Neural progenitor cell (in vitro differentiated cells): ENCODE data around the gene CDH13. TPM values are rescaled to one million over a fixed set of nuclear protein-coding genes. Genes with fewer than 3 reads are reported as not detected.

Experiments used
- DNase-seq: peaks from one replicate; pipeline ENCODE4 v3.0.0-alpha.2; 2016; ENCODE audit warnings: low spot score
- H2AFZ ChIP-seq: fragments of 200-600 bp; sonication (generic); replicated peaks from 2 replicates; pipeline ENCODE4 v1.6.1; 2016; ENCODE audit warnings: antibody characterized with exemption
- H3F3A ChIP-seq: fragments of 200-600 bp; sonication (generic); 2 replicates; pipeline ENCODE4 v1.6.1; 2016; ENCODE audit warnings: antibody characterized with exemption, low read depth
- H3K27ac ChIP-seq: fragments of 200-600 bp; sonication (generic); 2 replicates; pipeline ENCODE4 v1.5.1; 2016; ENCODE audit warnings: mild to moderate bottlenecking
- H3K27me3 ChIP-seq: fragments of 200-600 bp; sonication (generic); 2 replicates; pipeline ENCODE4 v1.6.1; 2016; ENCODE audit warnings: mild to moderate bottlenecking, moderate library complexity
- H3K36me3 ChIP-seq: fragments of 200-600 bp; sonication (generic); 2 replicates; pipeline ENCODE4 v1.5.1; 2016
- H3K4me1 ChIP-seq: fragments of 200-600 bp; sonication (generic); 2 replicates; pipeline ENCODE4 v1.6.1; 2016; ENCODE audit warnings: mixed run types
- H3K4me2 ChIP-seq: fragments of 200-600 bp; sonication (generic); 2 replicates; pipeline ENCODE4 v1.6.1; 2016
- H3K4me3 ChIP-seq: fragments of 200-600 bp; sonication (generic); 2 replicates; pipeline ENCODE4 v1.5.1; 2016
- H3K79me2 ChIP-seq: fragments of 200-600 bp; sonication (generic); 2 replicates; pipeline ENCODE4 v1.6.1; 2016; ENCODE audit warnings: low read depth
- H3K9ac ChIP-seq: fragments of 200-600 bp; sonication (generic); 2 replicates; pipeline ENCODE4 v1.6.1; 2016
- H3K9me3 ChIP-seq: fragments of 200-600 bp; sonication (generic); 2 replicates; pipeline ENCODE4 v1.5.1; 2016; ENCODE audit warnings: low read depth
- H4K20me1 ChIP-seq: fragments of 200-600 bp; sonication (generic); 2 replicates; pipeline ENCODE4 v1.6.1; 2016; ENCODE audit warnings: low read depth
- H3K27ac Mint-ChIP-seq: 3 replicates; pipeline ENCODE4 v1.8.0; 2021; ENCODE audit warnings: mixed read lengths
- H3K27me3 Mint-ChIP-seq: 2 replicates; pipeline ENCODE4 v1.8.0; 2022; ENCODE audit warnings: low read depth, mild to moderate bottlenecking, inconsistent platforms, moderate library complexity, mixed read lengths; ENCODE audit not compliant: insufficient read depth
- H3K36me3 Mint-ChIP-seq: 3 replicates; pipeline ENCODE4 v1.8.0; 2021; ENCODE audit warnings: mixed read lengths
- H3K4me1 Mint-ChIP-seq: 3 replicates; pipeline ENCODE4 v1.8.0; 2021; ENCODE audit warnings: mixed read lengths
- H3K4me3 Mint-ChIP-seq: 3 replicates; pipeline ENCODE4 v1.8.0; 2021; ENCODE audit warnings: mild to moderate bottlenecking, moderate library complexity, mixed read lengths
- H3K9me3 Mint-ChIP-seq: 3 replicates; pipeline ENCODE4 v1.8.0; 2020; ENCODE audit warnings: mixed read lengths
- CTCF ChIP-seq: fragments of 200-600 bp; sonication (generic); IDR thresholded peaks from 2 replicates; pipeline ENCODE4 v1.5.1; 2017; ENCODE audit warnings: antibody characterized with exemption, mild to moderate bottlenecking
- EZH2 ChIP-seq: fragments of 200-600 bp; sonication (generic); IDR thresholded peaks from 2 replicates; pipeline ENCODE4 v1.6.1; 2017; ENCODE audit warnings: antibody characterized with exemption, mild to moderate bottlenecking, moderate library complexity
- EZH2phosphoT487 ChIP-seq: fragments of 200-600 bp; sonication (generic); IDR thresholded peaks from 2 replicates; pipeline ENCODE4 v1.6.1; 2017; ENCODE audit warnings: antibody characterized with exemption
- total RNA-seq: library from RNA; depleted of rRNA; stranded (reverse); fragments of >200 nt; gene quantifications from 2 replicates; pipeline ENCODE4 v1.2.3, GENCODE V29; 2015; ENCODE audit warnings: low replicate concordance

CDH13 gene
- total RNA-seq, 1 donor from 2014 or later: 3.0 TPM

GRCh38 chr16:82911925-82912324 lies 285.2 kb downstream of the CDH13 start:
- Histone ChIP-seq H3K9ac (no peak overlapping the region), H3K9me3 (no peaks in the 10 kb centered on the region), H3K79me2 (no peaks in the 10 kb centered on the region), H3K27ac (no peak overlapping the region), H3K36me3 (no peaks in the 10 kb centered on the region), H2AFZ (no peak overlapping the region), H3K27me3 (no peaks in the 10 kb centered on the region), H3F3A (no peaks in the 10 kb centered on the region), H3K4me2 (no peak overlapping the region), H3K4me1 (no peaks in the 10 kb centered on the region), H4K20me1 (no peaks in the 10 kb centered on the region), H3K4me3 (no peak overlapping the region)
- Mint-ChIP-seq H3K9me3 (no peaks in the 10 kb centered on the region), H3K27ac (no peak overlapping the region), H3K36me3 (no peaks in the 10 kb centered on the region), H3K4me3 (no peak overlapping the region), H3K4me1 (peaks cover 6% of the 10 kb centered on the region), H3K27me3 (peaks cover 3% of the 10 kb centered on the region)
- peak; percentile 12 for DNase-seq
- no peak for TF ChIP-seq CTCF
- no peak for TF ChIP-seq EZH2
- no peak for TF ChIP-seq EZH2phosphoT487

GRCh38 chr16:82915139-82915824 lies 288.5 kb downstream of the CDH13 start:
- H3K4me3 Mint-ChIP-seq: no peak overlapping the region
- no peak overlapping the region for H3K27ac ChIP-seq
- H3K36me3 Mint-ChIP-seq: no peaks in the 10 kb centered on the region
- TF ChIP-seq CTCF (no peak), EZH2 (no peak), EZH2phosphoT487 (no peak)
- H3K27me3 ChIP-seq: no peaks in the 10 kb centered on the region
- H3K9ac ChIP-seq: no peak overlapping the region
- no peaks in the 10 kb centered on the region for H3K9me3 ChIP-seq
- peaks cover 6% of the 10 kb centered on the region for H3K4me1 Mint-ChIP-seq
- no peaks in the 10 kb centered on the region for H3K9me3 Mint-ChIP-seq
- no peaks in the 10 kb centered on the region for H3K36me3 ChIP-seq
- H3K4me3 ChIP-seq: no peak overlapping the region
- no peaks in the 10 kb centered on the region for H3K79me2 ChIP-seq
- DNase-seq: no peak
- no peak overlapping the region for H3K27ac Mint-ChIP-seq
- H3F3A ChIP-seq: no peaks in the 10 kb centered on the region
- no peaks in the 10 kb centered on the region for H3K27me3 Mint-ChIP-seq
- H3K4me2 ChIP-seq: no peak overlapping the region
- no peak overlapping the region for H2AFZ ChIP-seq
- no peaks in the 10 kb centered on the region for H3K4me1 ChIP-seq
- no peaks in the 10 kb centered on the region for H4K20me1 ChIP-seq

- H3K4me1 ChIP-seq: no peaks in the 10 kb centered on the region
- Mint-ChIP-seq H3K27me3 (no peaks in the 10 kb centered on the region), H3K36me3 (no peaks in the 10 kb centered on the region), H3K27ac (no peak overlapping the region), H3K4me3 (no peak overlapping the region), H3K9me3 (no peaks in the 10 kb centered on the region), H3K4me1 (no peaks in the 10 kb centered on the region)
- DNase-seq: no peak
- TF ChIP-seq CTCF (no peak), EZH2 (no peak), EZH2phosphoT487 (no peak)
- no peaks in the 10 kb centered on the region for H3K36me3 ChIP-seq
- H3K9me3 ChIP-seq: no peaks in the 10 kb centered on the region
- H3K27me3 ChIP-seq: no peaks in the 10 kb centered on the region
- no peak overlapping the region for H3K4me2 ChIP-seq
- no peak overlapping the region for H3K4me3 ChIP-seq
- H3F3A ChIP-seq: no peaks in the 10 kb centered on the region
- no peaks in the 10 kb centered on the region for H3K79me2 ChIP-seq
- no peak overlapping the region for H2AFZ ChIP-seq
- no peaks in the 10 kb centered on the region for H4K20me1 ChIP-seq
- H3K27ac ChIP-seq: no peak overlapping the region
- no peak overlapping the region for H3K9ac ChIP-seq
Observed at GRCh38 chr16:82917886-82918595, 291.3 kb downstream of the CDH13 start.
